Liver (tissue), 9 donors: ENCODE data around the gene PLP1. TPM values are rescaled to one million over a fixed set of nuclear protein-coding genes. Genes with fewer than 3 reads are reported as not detected.

Experiments used
- DNase-seq: peaks from one replicate; pipeline ENCODE4 v3.0.0-alpha.2; 2017; ENCODE audit warnings: low spot score
- H3K27ac ChIP-seq, 2 donors: one replicate each; pipeline ENCODE4 v1.7.0; 2013; ENCODE audit warnings: inconsistent platforms in 2 of 2, low read length in 2 of 2, control low read depth in 1 of 2, low read depth in 1 of 2, mild to moderate bottlenecking in 1 of 2
- H3K27me3 ChIP-seq, 4 donors: one replicate each; pipeline versions ENCODE4 v1.6.1 to v1.7.0; 2013; ENCODE audit warnings: low read length in 3 of 4, inconsistent platforms in 1 of 4, mild to moderate bottlenecking in 1 of 4, moderate library complexity in 1 of 4; ENCODE audit not compliant: control insufficient read depth in 4 of 4, insufficient read depth in 4 of 4
- H3K36me3 ChIP-seq, 4 donors: one replicate each; pipeline versions ENCODE4 v1.6.1 to v1.7.0; 2013; ENCODE audit warnings: low read length in 3 of 4, mild to moderate bottlenecking in 3 of 4, low read depth in 1 of 4, moderate library complexity in 1 of 4; ENCODE audit not compliant: control insufficient read depth in 4 of 4, insufficient read depth in 3 of 4
- H3K4me1 ChIP-seq, 4 donors: one replicate each; pipeline versions ENCODE4 v1.6.1 to v1.7.0; 2013; ENCODE audit warnings: low read length in 3 of 4, mild to moderate bottlenecking in 3 of 4, moderate library complexity in 1 of 4; ENCODE audit not compliant: control insufficient read depth in 4 of 4, insufficient read depth in 4 of 4
- H3K4me3 ChIP-seq, 3 donors: one replicate each; pipeline versions ENCODE4 v1.6.1 to v1.7.0; 2013; ENCODE audit warnings: low read length in 3 of 3, control low read depth in 1 of 3, low read depth in 1 of 3, mild to moderate bottlenecking in 1 of 3
- H3K9ac ChIP-seq, 2 donors: one replicate each; pipeline ENCODE4 v1.7.0; 2013; ENCODE audit warnings: low read length in 2 of 2, mild to moderate bottlenecking in 2 of 2, moderate library complexity in 2 of 2, control low read depth in 1 of 2, low read depth in 1 of 2
- H3K9me3 ChIP-seq, 4 donors: one replicate each; pipeline versions ENCODE4 v1.6.1 to v1.7.0; 2013; ENCODE audit warnings: low read length in 3 of 4; ENCODE audit not compliant: control insufficient read depth in 4 of 4
- ATF3 ChIP-seq: IDR thresholded peaks from 2 replicates; pipeline ENCODE4 v1.6.1; 2016; ENCODE audit warnings: antibody characterized with exemption
- EGR1 ChIP-seq, 2 donors: IDR thresholded peaks; 2 replicates each; pipeline ENCODE4 v1.6.1; 2016 to 2018; ENCODE audit warnings: antibody characterized with exemption in 2 of 2, low read depth in 2 of 2
- FOXA2 ChIP-seq: IDR thresholded peaks from 2 replicates; pipeline ENCODE4 v1.6.1; 2016; ENCODE audit warnings: antibody characterized with exemption
- GABPA ChIP-seq, 2 donors: IDR thresholded peaks in 1 of 2; conservative IDR thresholded peaks in 1 of 2; 2 replicates each; pipeline ENCODE4 v1.6.1; 2016; ENCODE audit warnings: antibody characterized with exemption in 2 of 2, mild to moderate bottlenecking in 1 of 2, moderate library complexity in 1 of 2
- HNF4A ChIP-seq, 2 donors: conservative IDR thresholded peaks; 2 replicates each; pipeline ENCODE4 v1.6.1; 2016; ENCODE audit warnings: antibody characterized with exemption in 2 of 2, mild to moderate bottlenecking in 2 of 2
- HNF4G ChIP-seq: IDR thresholded peaks from 2 replicates; pipeline ENCODE4 v1.6.1; 2016; ENCODE audit warnings: antibody characterized with exemption
- MAX ChIP-seq: IDR thresholded peaks from 2 replicates; pipeline ENCODE4 v1.6.1; 2016; ENCODE audit warnings: antibody characterized with exemption
- NR2F2 ChIP-seq: IDR thresholded peaks from 2 replicates; pipeline ENCODE4 v1.6.1; 2016; ENCODE audit warnings: antibody characterized with exemption
- RAD21 ChIP-seq, 2 donors: IDR thresholded peaks; 2 replicates each; pipeline ENCODE4 v1.6.1; 2016; ENCODE audit warnings: antibody characterized with exemption in 2 of 2, mild to moderate bottlenecking in 2 of 2
- REST ChIP-seq: IDR thresholded peaks from 2 replicates; pipeline ENCODE4 v1.6.1; 2016; ENCODE audit warnings: antibody characterized with exemption, mild to moderate bottlenecking
- SP1 ChIP-seq: IDR thresholded peaks from 2 replicates; pipeline ENCODE4 v1.6.1; 2018; ENCODE audit warnings: antibody characterized with exemption, mild to moderate bottlenecking
- YY1 ChIP-seq: IDR thresholded peaks from 2 replicates; pipeline ENCODE4 v1.6.1; 2016; ENCODE audit warnings: antibody characterized with exemption, mild to moderate bottlenecking
- ZBTB33 ChIP-seq: IDR thresholded peaks from 2 replicates; pipeline ENCODE4 v1.6.1; 2016; ENCODE audit warnings: antibody characterized with exemption
- WGBS: extraction: QIAGEN DNeasy Blood & Tissue Kit; methylation state at CpG from one replicate; pipeline ENCODE4 v1.1.7; 2013; 5-methylcytosine and 5-hydroxymethylcytosine counted together
- polyA plus RNA-seq, 2 donors: library from polyadenylated mRNA; stranded (reverse) in 1 of 2; unstranded in 1 of 2; fragments of 200-250 nt in 1 of 2; fragments of >200 nt in 1 of 2; fragmentation: Nextera tagmentation in 1 of 2; extraction: Ambion mirVana in 1 of 2; gene quantifications; one replicate each; pipeline versions ENCODE4 v1.2.1 to v1.2.3, GENCODE V29; 2013 to 2015
- total RNA-seq, 2 donors: library from RNA; depleted of rRNA; stranded (reverse); fragments of >200 nt; gene quantifications; one replicate each; pipeline ENCODE4 v1.2.3, GENCODE V29; 2014
- donor health status: healthy.
- donor health status: healthy.
- donor health status: healthy.
- donor health status: healthy.
- donor health status: healthy.

PLP1 gene
- total and polyA plus RNA-seq, 4 donors = 0.09 to 0.81 (median 0.45) TPM

GRCh38 chrX:103794119-103794518 lies 17.5 kb downstream of the PLP1 start:
- H3K9me3 ChIP-seq = no peaks in the 10 kb centered on the region
- no peak overlapping the region for H3K4me3 ChIP-seq
- no peak for TF ChIP-seq HNF4G
- no peak for TF ChIP-seq GABPA (IDR thresholded peaks at IDR 0.05 in 1 of 2, conservative IDR thresholded peaks at IDR 0.05 in 1 of 2)
- no peak for TF ChIP-seq SP1
- no peak for TF ChIP-seq YY1
- no peak for TF ChIP-seq RAD21 (IDR thresholded peaks at IDR 0.05)
- TF ChIP-seq FOXA2 = no peak
- TF ChIP-seq REST = no peak
- no peak for TF ChIP-seq EGR1 (IDR thresholded peaks at IDR 0.05; ENCODE audit: low read depth in 2 of 2)
- TF ChIP-seq ZBTB33 = no peak
- no peak for DNase-seq
- H3K27me3 ChIP-seq = peaks cover 0 to 4% (median 0%) of the 10 kb centered on the region in 4 donors
- H3K27ac ChIP-seq = no peak overlapping the region
- WGBS = 80% methylated on average over 4 of the region's 4 CpGs
- H3K4me1 ChIP-seq = no peaks in the 10 kb centered on the region
- H3K36me3 ChIP-seq = no peaks in the 10 kb centered on the region
- no peak overlapping the region for H3K9ac ChIP-seq

- Histone ChIP-seq H3K36me3 (no peaks in the 10 kb centered on the region), H3K9me3 (no peaks in the 10 kb centered on the region), H3K27ac (no peak overlapping the region), H3K4me1 (no peaks in the 10 kb centered on the region), H3K27me3 (peaks cover 0 to 4% (median 0%) of the 10 kb centered on the region in 4 donors), H3K4me3 (no peak overlapping the region), H3K9ac (no peak overlapping the region)
- WGBS = 91% methylated on average over 2 of the region's 2 CpGs
- DNase-seq = no peak
- TF ChIP-seq HNF4A (conservative IDR thresholded peaks at IDR 0.05) = no peak
- TF ChIP-seq GABPA (IDR thresholded peaks at IDR 0.05 in 1 of 2, conservative IDR thresholded peaks at IDR 0.05 in 1 of 2) = no peak
- TF ChIP-seq MAX = no peak
- TF ChIP-seq FOXA2 = no peak
- TF ChIP-seq ZBTB33 = no peak
- TF ChIP-seq RAD21 (IDR thresholded peaks at IDR 0.05) = no peak
- TF ChIP-seq NR2F2 = no peak
- TF ChIP-seq ATF3 = no peak
Observed at GRCh38 chrX:103797691-103798090, 21.1 kb downstream of the PLP1 start.
